ENCODE results near the gene FGR.
A peak's percentile ranks its signal among the peaks of the same experiment; 100 is the strongest.

The FGR gene

DNA sequence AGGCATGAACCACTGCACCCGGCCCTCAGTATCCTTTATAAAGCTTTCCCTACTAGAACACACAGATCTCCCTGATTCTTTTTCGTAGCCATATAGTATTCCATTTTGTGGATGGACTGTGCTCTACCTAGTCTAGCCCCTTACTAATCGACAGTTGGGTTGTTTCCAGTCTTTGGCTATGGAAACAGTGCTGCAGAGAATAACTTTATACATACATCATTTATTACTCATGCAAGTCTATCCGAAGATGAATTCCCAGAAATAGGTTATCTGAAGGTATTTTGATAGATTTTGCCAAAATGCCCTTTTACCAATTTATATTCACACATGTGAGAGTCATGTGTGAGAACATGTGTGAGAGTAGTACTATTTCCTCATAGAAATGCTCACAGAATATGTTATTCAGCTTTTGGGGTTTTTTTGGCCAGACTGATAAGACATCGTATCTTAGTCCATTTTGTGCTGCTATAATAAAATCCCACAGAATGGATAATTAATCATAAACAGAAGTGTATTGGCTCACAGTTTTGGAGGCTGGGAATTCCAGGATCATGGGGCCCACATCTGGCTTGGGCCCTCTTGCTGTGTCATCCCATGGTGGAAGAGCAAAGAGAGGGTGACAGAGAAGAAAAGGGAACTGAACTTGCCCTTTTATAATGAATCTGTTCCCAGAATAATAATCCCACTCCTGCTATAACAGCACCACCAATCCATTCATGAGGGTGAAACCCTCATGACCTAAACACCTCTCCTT lies 17.3 kb upstream of the FGR start:
- Histone ChIP-seq H3K27me3 (replicated peaks in 2 of 5; ENCODE audit: control insufficient read depth in 4 of 5, insufficient read depth in 5 of 5, low read length in 4 of 5) (no peaks in the 10 kb centered on the region), H3K36me3 (ENCODE audit: control insufficient read depth in 4 of 4, insufficient read depth in 4 of 4, low read length in 3 of 4) (no peaks in the 10 kb centered on the region), H3K4me1 (ENCODE audit: control extremely low read depth in 1 of 4, control insufficient read depth in 4 of 4, insufficient read depth in 4 of 4, low read length in 3 of 4) (peaks cover 0 to 42% (median 21%) of the 10 kb centered on the region in 4 experiments), H3K27ac (ENCODE audit: insufficient read depth in 1 of 2, low read depth in 1 of 2, low read length in 2 of 2, poor library complexity in 1 of 2, severe bottlenecking in 2 of 2) (no peak overlapping the region), H3K4me3 (ENCODE audit: control insufficient read depth in 1 of 7, extremely low read depth in 1 of 7, insufficient read depth in 4 of 7, low read depth in 2 of 7, low read length in 6 of 7) (no peak overlapping the region), H3K9me3 (ENCODE audit: control extremely low read depth in 1 of 5, control insufficient read depth in 4 of 5, insufficient read depth in 2 of 5, low read depth in 1 of 5, low read length in 4 of 5) (no peaks in the 10 kb centered on the region)
- CTCF ChIA-PET = interaction anchor here (0.9 to 2.3 kb wide), 6 partner anchors 9 to 287 kb away, joined by 3 to 9 read pairs (median 6); no protein-coding TSS in a partner anchor
- 100% methylated on average over 1 of the region's 5 CpGs for WGBS (ENCODE audit: insufficient coverage)
- POLR2A ChIA-PET = no interaction called here
- DNase-seq = peak in 1 of 3 donors; percentile 25

DNA sequence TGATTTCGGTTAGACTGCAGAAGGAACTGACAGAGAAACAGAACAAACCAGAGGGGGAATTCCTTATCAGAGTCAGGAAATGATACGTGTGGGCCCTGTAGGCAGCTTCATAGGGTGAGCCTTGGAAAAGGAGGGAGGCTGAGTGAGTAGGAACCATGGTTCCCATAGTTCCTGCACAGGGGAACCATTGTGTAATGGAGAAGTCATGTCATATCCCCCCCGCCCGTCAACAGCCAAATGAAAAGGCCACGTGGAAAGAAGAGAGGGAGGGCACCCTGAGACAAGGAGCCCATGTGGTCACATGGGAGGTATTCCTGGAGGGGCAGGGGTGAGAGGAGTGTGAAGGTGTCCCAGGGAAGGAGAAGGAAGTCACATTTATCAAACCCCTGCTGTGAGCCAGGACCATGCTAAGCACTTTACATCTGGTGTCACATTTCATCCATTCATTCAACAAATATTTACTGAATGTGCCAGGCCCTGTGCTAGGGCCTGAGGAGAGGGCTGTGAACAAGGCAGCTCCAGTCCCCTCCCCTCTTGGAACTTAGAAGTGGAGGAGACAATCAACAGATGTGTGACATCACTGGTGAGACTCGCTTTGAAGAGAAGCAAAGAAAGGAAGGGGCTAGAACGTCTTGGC lies 15.7 kb upstream of the FGR start:
- WGBS (ENCODE audit: insufficient coverage) = 75% methylated on average over 2 of the region's 7 CpGs
- ChIA-PET POLR2A (no interaction called here), CTCF (interaction anchor here (1.6 to 5.1 kb wide), 6 partner anchors 9 to 43 kb away, joined by 4 to 40 read pairs (median 10); no protein-coding TSS in a partner anchor)
- DNase-seq = peak in 1 of 3 donors; percentile 32
- peaks cover 0 to 34% (median 14%) of the 10 kb centered on the region in 4 experiments for H3K4me1 ChIP-seq (ENCODE audit: control extremely low read depth in 1 of 4, control insufficient read depth in 4 of 4, insufficient read depth in 4 of 4, low read length in 3 of 4)
- no peaks in the 10 kb centered on the region for H3K9me3 ChIP-seq (ENCODE audit: control extremely low read depth in 1 of 5, control insufficient read depth in 4 of 5, insufficient read depth in 2 of 5, low read depth in 1 of 5, low read length in 4 of 5)
- H3K27me3 ChIP-seq (replicated peaks in 2 of 5; ENCODE audit: control insufficient read depth in 4 of 5, insufficient read depth in 5 of 5, low read length in 4 of 5) = no peaks in the 10 kb centered on the region
- no peaks in the 10 kb centered on the region for H3K36me3 ChIP-seq (ENCODE audit: control insufficient read depth in 4 of 4, insufficient read depth in 4 of 4, low read length in 3 of 4)
- no peak overlapping the region for H3K27ac ChIP-seq (ENCODE audit: insufficient read depth in 1 of 2, low read depth in 1 of 2, low read length in 2 of 2, poor library complexity in 1 of 2, severe bottlenecking in 2 of 2)
- no peak overlapping the region for H3K4me3 ChIP-seq (ENCODE audit: control insufficient read depth in 1 of 7, extremely low read depth in 1 of 7, insufficient read depth in 4 of 7, low read depth in 2 of 7, low read length in 6 of 7)

DNA sequence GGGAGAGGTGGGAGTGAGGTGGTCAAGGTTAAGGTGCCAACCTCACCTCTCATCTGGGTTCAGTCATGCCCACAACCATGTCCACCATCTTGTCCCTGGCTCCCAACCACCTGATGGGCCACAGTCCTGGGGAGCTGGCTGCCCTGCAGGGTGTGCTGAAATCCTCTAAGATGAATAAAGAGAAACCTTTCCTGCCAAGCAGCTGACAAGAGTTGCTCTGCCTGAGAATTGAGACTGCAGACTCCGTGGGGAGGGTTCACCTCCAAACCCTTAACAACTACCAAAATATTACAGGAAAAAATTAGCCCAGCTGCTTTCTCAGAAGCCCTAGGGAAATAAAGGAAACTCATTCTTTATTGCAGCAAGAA lies 15.2 kb upstream of the FGR start:
- Histone ChIP-seq H3K4me3 (ENCODE audit: control insufficient read depth in 1 of 7, extremely low read depth in 1 of 7, insufficient read depth in 4 of 7, low read depth in 2 of 7, low read length in 6 of 7) (no peak overlapping the region), H3K27ac (ENCODE audit: insufficient read depth in 1 of 2, low read depth in 1 of 2, low read length in 2 of 2, poor library complexity in 1 of 2, severe bottlenecking in 2 of 2) (no peak overlapping the region), H3K27me3 (replicated peaks in 2 of 5; ENCODE audit: control insufficient read depth in 4 of 5, insufficient read depth in 5 of 5, low read length in 4 of 5) (no peaks in the 10 kb centered on the region), H3K9me3 (ENCODE audit: control extremely low read depth in 1 of 5, control insufficient read depth in 4 of 5, insufficient read depth in 2 of 5, low read depth in 1 of 5, low read length in 4 of 5) (no peaks in the 10 kb centered on the region), H3K36me3 (ENCODE audit: control insufficient read depth in 4 of 4, insufficient read depth in 4 of 4, low read length in 3 of 4) (no peaks in the 10 kb centered on the region), H3K4me1 (ENCODE audit: control extremely low read depth in 1 of 4, control insufficient read depth in 4 of 4, insufficient read depth in 4 of 4, low read length in 3 of 4) (peaks cover 0 to 29% (median 9%) of the 10 kb centered on the region in 4 experiments)
- no peak for DNase-seq
- ChIA-PET POLR2A (no interaction called here), CTCF (interaction anchor here (0.6 to 5.1 kb wide), 11 partner anchors 8 to 42 kb away, joined by 3 to 40 read pairs (median 5); partner anchors contain the start of gene IFI6)
- no CpG with 5 or more reads among the region's 1 CpG for WGBS (ENCODE audit: insufficient coverage)

DNA sequence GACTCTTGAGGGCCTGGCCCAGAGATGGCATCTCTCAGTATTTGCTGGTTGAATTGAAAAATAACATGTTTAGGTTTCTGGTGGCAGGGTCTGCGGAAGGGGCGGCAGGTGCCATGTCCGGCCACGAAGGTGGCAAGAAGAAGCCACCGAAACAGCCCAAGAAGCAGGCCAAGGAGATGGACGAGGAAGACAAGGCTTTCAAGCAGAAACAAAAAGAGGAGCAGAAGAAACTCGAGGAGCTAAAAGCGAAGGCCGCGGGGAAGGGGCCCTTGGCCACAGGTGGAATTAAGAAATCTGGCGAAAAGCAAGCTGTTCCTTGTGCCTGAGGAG lies 14.3 kb upstream of the FGR start:
- CTCF ChIA-PET = interaction anchor here (0.6 to 5.1 kb wide), 10 partner anchors 7 to 935 kb away, joined by 3 to 40 read pairs (median 5); partner anchors contain the start of gene IFI6
- whole genome bisulfite sequencing (ENCODE audit: insufficient coverage) = 100% methylated on average over 3 of the region's 11 CpGs
- no peak for DNase-seq
- POLR2A ChIA-PET = no interaction called here
- H3K9me3 ChIP-seq (ENCODE audit: control extremely low read depth in 1 of 5, control insufficient read depth in 4 of 5, insufficient read depth in 2 of 5, low read depth in 1 of 5, low read length in 4 of 5) = no peaks in the 10 kb centered on the region
- no peak overlapping the region for H3K27ac ChIP-seq (ENCODE audit: insufficient read depth in 1 of 2, low read depth in 1 of 2, low read length in 2 of 2, poor library complexity in 1 of 2, severe bottlenecking in 2 of 2)
- no peaks in the 10 kb centered on the region for H3K27me3 ChIP-seq (replicated peaks in 2 of 5; ENCODE audit: control insufficient read depth in 4 of 5, insufficient read depth in 5 of 5, low read length in 4 of 5)
- H3K4me3 ChIP-seq (ENCODE audit: control insufficient read depth in 1 of 7, extremely low read depth in 1 of 7, insufficient read depth in 4 of 7, low read depth in 2 of 7, low read length in 6 of 7) = no peak overlapping the region
- H3K4me1 ChIP-seq (ENCODE audit: control extremely low read depth in 1 of 4, control insufficient read depth in 4 of 4, insufficient read depth in 4 of 4, low read length in 3 of 4) = peaks cover 0 to 25% (median 9%) of the 10 kb centered on the region in 4 experiments
- H3K36me3 ChIP-seq (ENCODE audit: control insufficient read depth in 4 of 4, insufficient read depth in 4 of 4, low read length in 3 of 4) = no peaks in the 10 kb centered on the region

DNA sequence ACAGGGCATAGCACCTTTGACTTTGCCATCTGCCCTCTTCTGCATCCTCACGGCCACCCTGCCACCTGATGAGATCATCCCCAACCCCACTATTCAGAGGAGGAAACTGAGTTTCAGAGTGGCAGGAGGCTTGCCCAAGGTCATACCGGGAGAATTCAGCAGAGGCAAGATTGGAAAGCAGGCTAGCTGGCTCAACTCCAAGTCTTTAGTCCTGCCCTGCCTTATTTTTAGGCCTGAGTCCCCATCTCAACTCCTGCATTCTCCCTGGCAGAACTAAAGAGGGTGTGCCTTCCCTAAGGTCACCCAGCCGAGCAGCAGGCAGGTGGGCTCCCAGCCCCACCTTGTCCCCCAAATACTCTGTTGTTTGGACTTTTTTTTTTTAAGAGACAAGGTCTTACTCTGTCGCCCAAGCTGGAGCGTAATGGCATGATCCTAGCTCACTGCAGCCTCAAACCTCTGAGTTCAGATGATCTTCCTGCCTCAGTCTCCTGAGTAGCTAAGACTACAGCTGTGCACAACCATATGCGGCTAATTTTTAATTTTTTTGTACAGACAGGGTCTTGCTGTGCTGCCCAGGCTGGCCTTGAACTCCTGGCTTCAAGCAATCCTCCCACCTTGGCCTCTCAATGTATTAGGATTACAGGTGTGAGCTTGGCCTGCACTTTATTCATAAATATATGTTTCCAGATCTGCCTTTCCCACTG lies 13.8 kb upstream of the FGR start:
- Histone ChIP-seq H3K27me3 (replicated peaks in 2 of 5; ENCODE audit: control insufficient read depth in 4 of 5, insufficient read depth in 5 of 5, low read length in 4 of 5) (no peaks in the 10 kb centered on the region), H3K4me1 (ENCODE audit: control extremely low read depth in 1 of 4, control insufficient read depth in 4 of 4, insufficient read depth in 4 of 4, low read length in 3 of 4) (peaks cover 0 to 30% (median 12%) of the 10 kb centered on the region in 4 experiments), H3K36me3 (ENCODE audit: control insufficient read depth in 4 of 4, insufficient read depth in 4 of 4, low read length in 3 of 4) (no peaks in the 10 kb centered on the region), H3K27ac (ENCODE audit: insufficient read depth in 1 of 2, low read depth in 1 of 2, low read length in 2 of 2, poor library complexity in 1 of 2, severe bottlenecking in 2 of 2) (no peak overlapping the region), H3K9me3 (ENCODE audit: control extremely low read depth in 1 of 5, control insufficient read depth in 4 of 5, insufficient read depth in 2 of 5, low read depth in 1 of 5, low read length in 4 of 5) (no peaks in the 10 kb centered on the region), H3K4me3 (ENCODE audit: control insufficient read depth in 1 of 7, extremely low read depth in 1 of 7, insufficient read depth in 4 of 7, low read depth in 2 of 7, low read length in 6 of 7) (no peak overlapping the region)
- DNase-seq = no peak
- ChIA-PET CTCF (interaction anchor here (0.6 to 5.1 kb wide), 10 partner anchors 10 to 74 kb away, joined by 3 to 40 read pairs (median 5); no protein-coding TSS in a partner anchor), POLR2A (no interaction called here)
- 92% methylated on average over 6 of the region's 6 CpGs for whole genome bisulfite sequencing (ENCODE audit: insufficient coverage)

DNA sequence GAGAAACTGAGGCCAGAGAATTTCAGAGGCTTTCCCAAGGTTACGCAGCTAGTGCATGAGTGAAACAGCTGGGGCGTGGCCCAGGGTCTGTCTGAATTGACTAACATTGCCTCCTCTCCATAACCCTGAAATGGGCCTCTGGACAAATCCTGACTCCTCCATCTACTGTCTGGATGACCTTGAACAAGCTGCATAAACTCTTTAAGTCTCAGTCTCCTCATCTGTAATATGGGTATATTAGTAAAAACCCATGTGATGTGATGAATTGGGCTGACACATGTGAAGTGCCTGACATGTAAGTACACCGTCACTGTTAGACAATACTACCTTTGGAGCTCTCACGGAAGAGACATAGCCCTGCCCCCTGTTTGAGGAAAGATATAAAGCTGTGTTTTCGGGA lies 12.3 kb upstream of the FGR start:
- ChIA-PET POLR2A (interaction anchor here (0.6 kb wide), 1 partner anchor 157 kb away, joined by 3 read pairs; no protein-coding TSS in a partner anchor), CTCF (interaction anchor here (1.1 to 5.1 kb wide), 8 partner anchors 9 to 39 kb away, joined by 3 to 40 read pairs (median 12); no protein-coding TSS in a partner anchor)
- Histone ChIP-seq H3K9me3 (ENCODE audit: control extremely low read depth in 1 of 5, control insufficient read depth in 4 of 5, insufficient read depth in 2 of 5, low read depth in 1 of 5, low read length in 4 of 5) (no peaks in the 10 kb centered on the region), H3K36me3 (ENCODE audit: control insufficient read depth in 4 of 4, insufficient read depth in 4 of 4, low read length in 3 of 4) (no peaks in the 10 kb centered on the region), H3K4me3 (ENCODE audit: control insufficient read depth in 1 of 7, extremely low read depth in 1 of 7, insufficient read depth in 4 of 7, low read depth in 2 of 7, low read length in 6 of 7) (no peak overlapping the region), H3K4me1 (ENCODE audit: control extremely low read depth in 1 of 4, control insufficient read depth in 4 of 4, insufficient read depth in 4 of 4, low read length in 3 of 4) (peaks cover 0 to 26% (median 14%) of the 10 kb centered on the region in 4 experiments), H3K27me3 (replicated peaks in 2 of 5; ENCODE audit: control insufficient read depth in 4 of 5, insufficient read depth in 5 of 5, low read length in 4 of 5) (no peaks in the 10 kb centered on the region), H3K27ac (ENCODE audit: insufficient read depth in 1 of 2, low read depth in 1 of 2, low read length in 2 of 2, poor library complexity in 1 of 2, severe bottlenecking in 2 of 2) (no peak overlapping the region)
- 100% methylated on average over 5 of the region's 5 CpGs for WGBS (ENCODE audit: insufficient coverage)
- DNase-seq = no peak

Measured in common myeloid progenitor, CD34-positive (primary cell).